GM23248 (cell line): Measurements from ENCODE around the gene NUB1.

Source experiments
- EZH2 ChIP-seq: fragments of 200-600 bp; sonication (generic); IDR thresholded peaks from 2 replicates; pipeline ENCODE4 v1.6.1; 2018; ENCODE audit warnings: antibody characterized with exemption, mild to moderate bottlenecking; ENCODE audit not compliant: insufficient read depth, poor library complexity, severe bottlenecking
- EZH2phosphoT487 ChIP-seq: fragments of 200-600 bp; sonication (generic); IDR thresholded peaks from 2 replicates; pipeline ENCODE4 v1.6.1; 2018; ENCODE audit warnings: antibody characterized with exemption, moderate library complexity, mild to moderate bottlenecking, low read depth; ENCODE audit not compliant: insufficient read depth

DNA sequence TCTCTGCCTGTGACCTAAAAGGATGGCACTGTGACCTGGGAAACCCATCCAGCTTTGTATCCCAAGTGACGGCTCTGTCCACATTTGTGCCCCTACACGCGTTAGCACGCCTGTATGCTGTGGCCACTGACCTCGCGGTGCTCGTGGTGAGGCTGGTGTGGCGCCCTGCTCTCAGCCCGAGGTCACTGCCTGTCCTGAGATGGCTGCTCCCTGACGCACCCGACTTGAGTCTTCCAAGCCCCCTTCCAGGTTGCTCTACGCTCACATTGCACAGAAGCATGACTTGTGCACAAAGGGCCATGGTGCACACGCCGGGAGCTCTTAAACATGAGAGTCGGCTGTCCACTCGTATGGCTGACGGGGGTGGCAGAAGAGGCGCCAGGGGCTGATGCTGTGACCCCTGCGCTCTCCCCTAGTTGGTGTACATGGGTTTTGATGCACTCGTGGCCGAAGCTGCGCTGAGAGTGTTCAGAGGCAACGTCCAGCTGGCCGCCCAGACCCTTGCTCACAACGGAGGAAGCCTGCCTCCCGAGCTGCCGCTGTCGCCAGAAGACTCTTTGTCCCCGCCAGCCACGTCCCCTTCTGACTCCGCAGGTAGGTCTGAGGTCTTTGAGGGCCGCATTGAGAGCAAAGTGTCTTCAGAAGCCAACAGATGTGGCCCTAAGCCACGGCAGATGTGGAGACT lies 34.7 kb downstream of the NUB1 start:
- TF ChIP-seq EZH2phosphoT487 (no peak), EZH2 (no peak)
